ENCODE results near the gene DOCK9. TPM values are rescaled to one million over a fixed set of nuclear protein-coding genes. Genes with fewer than 3 reads are reported as not detected.

DOCK9 gene
- total RNA-seq, 4 donors from 2014 or later = 78.7 to 306 (median 142) TPM

- TF ChIP-seq CTCF (IDR thresholded peaks at IDR 0.05; ENCODE audit: low read depth) = no peak
Observed at GRCh38 chr13:98826146-98826545, 151.7 kb downstream of the DOCK9 start.

GRCh38 chr13:98825659-98826058 is 152.2 kb downstream of the DOCK9 start:
- no peak for TF ChIP-seq CTCF (IDR thresholded peaks at IDR 0.05; ENCODE audit: low read depth)

- no peak for TF ChIP-seq CTCF (IDR thresholded peaks at IDR 0.05; ENCODE audit: low read depth)
Observed at GRCh38 chr13:98824376-98825160, 153.3 kb downstream of the DOCK9 start.

GRCh38 chr13:98823442-98823841 is 154.4 kb downstream of the DOCK9 start:
- no peak for TF ChIP-seq CTCF (IDR thresholded peaks at IDR 0.05; ENCODE audit: low read depth)

- TF ChIP-seq CTCF (IDR thresholded peaks at IDR 0.05; ENCODE audit: low read depth) = no peak
Observed at GRCh38 chr13:98822225-98822606, 155.6 kb downstream of the DOCK9 start.

- no peak for TF ChIP-seq CTCF (IDR thresholded peaks at IDR 0.05; ENCODE audit: low read depth)
Observed at GRCh38 chr13:98821372-98822224, 156.3 kb downstream of the DOCK9 start.

GRCh38 chr13:98820744-98821371 is 157.0 kb downstream of the DOCK9 start:
- TF ChIP-seq CTCF (IDR thresholded peaks at IDR 0.05; ENCODE audit: low read depth) = no peak
